Activated CD8-positive, alpha-beta memory T cell treated with anti-CD3 and anti-CD28 coated beads, Interleukin-2, amount 50 U/mL, for 48 hours (primary cell): ENCODE results near the gene ZNF862.

ENCODE experiments used
- DNase-seq: peaks from one replicate; pipeline ENCODE4 v3.0.0-alpha.2; 2020

ZNF862 gene

GRCh38 chr7:149811831-149812490 lies 26.2 kb upstream of the ZNF862 start:
- DNase-seq: no peak

- no peak for DNase-seq
These were observed 24.7 kb upstream of the ZNF862 start for GRCh38 chr7:149813254-149814035.

GRCh38 chr7:149814494-149814893 lies 23.7 kb upstream of the ZNF862 start:
- no peak for DNase-seq

- no peak for DNase-seq
These were observed 23.1 kb upstream of the ZNF862 start for GRCh38 chr7:149815121-149815520.

GRCh38 chr7:149815661-149816266 lies 22.4 kb upstream of the ZNF862 start:
- no peak for DNase-seq

GRCh38 chr7:149816267-149816751 lies 21.9 kb upstream of the ZNF862 start:
- DNase-seq: no peak

- DNase-seq: no peak
These were observed 21.4 kb upstream of the ZNF862 start for GRCh38 chr7:149816794-149817193.

GRCh38 chr7:149817301-149817771 lies 20.8 kb upstream of the ZNF862 start:
- no peak for DNase-seq

GRCh38 chr7:149817836-149818535 lies 20.2 kb upstream of the ZNF862 start:
- no peak for DNase-seq

GRCh38 chr7:149818536-149818840 lies 19.7 kb upstream of the ZNF862 start:
- no peak for DNase-seq

- no peak for DNase-seq
These were observed 18.8 kb upstream of the ZNF862 start for GRCh38 chr7:149819141-149819960.

GRCh38 chr7:149819961-149820340 lies 18.2 kb upstream of the ZNF862 start:
- DNase-seq: no peak

- no peak for DNase-seq
These were observed 17.5 kb upstream of the ZNF862 start for GRCh38 chr7:149820622-149821190.

GRCh38 chr7:149821191-149822148 lies 16.7 kb upstream of the ZNF862 start:
- DNase-seq: no peak

GRCh38 chr7:149822353-149822943 lies 15.7 kb upstream of the ZNF862 start:
- no peak for DNase-seq

GRCh38 chr7:149823191-149823630 lies 15.0 kb upstream of the ZNF862 start:
- no peak for DNase-seq

GRCh38 chr7:149823631-149824199 lies 14.5 kb upstream of the ZNF862 start:
- no peak for DNase-seq

GRCh38 chr7:149824301-149824741 lies 13.9 kb upstream of the ZNF862 start:
- DNase-seq: no peak

- no peak for DNase-seq
These were observed 13.2 kb upstream of the ZNF862 start for GRCh38 chr7:149824748-149825566.
